ENCODE results near the gene RANBP1. TPM values are rescaled to one million over a fixed set of nuclear protein-coding genes. Genes with fewer than 3 reads are reported as not detected.

The RANBP1 gene
- total and polyA plus RNA-seq, 2 of the 13 experiments (the other 11 are each of a cell fraction or from before 2014, with no cell fraction given): 181 to 492 TPM

DNA sequence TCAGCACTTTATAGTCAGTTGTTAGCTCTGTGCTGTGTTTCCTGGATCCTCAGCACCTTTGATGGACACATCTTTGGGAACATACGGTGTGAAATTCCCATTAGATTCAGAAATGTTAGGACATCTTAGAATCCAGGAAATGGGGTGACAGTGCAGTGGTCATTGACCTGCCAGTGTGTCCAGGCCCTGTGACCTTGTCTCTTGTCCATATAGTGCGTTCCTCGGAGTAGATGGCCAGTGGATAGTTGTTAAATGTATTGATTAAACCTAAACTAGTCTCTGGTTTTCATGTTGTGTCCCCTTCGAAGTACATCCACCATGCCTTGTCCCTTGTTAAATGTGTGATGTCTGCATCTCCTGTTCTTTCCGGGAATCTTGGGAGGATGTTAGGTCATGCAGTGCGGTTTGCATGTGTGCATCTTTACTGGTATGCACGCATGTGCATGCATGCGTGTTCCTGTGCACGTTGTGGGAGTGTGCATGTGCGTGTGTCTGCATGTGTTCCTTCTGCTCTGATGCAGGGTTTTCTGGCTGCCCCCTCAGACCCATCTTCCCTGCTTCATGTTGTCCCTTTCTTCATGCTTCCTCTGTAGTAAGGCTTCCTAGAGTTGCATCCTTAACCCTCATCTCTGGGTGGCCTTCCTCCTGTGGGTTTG, 31.9 kb upstream of the RANBP1 start:
- no peak for FAIRE-seq
- Histone ChIP-seq H3K4me3 (replicated peaks in 1 of 3; ENCODE audit: insufficient read depth in 1 of 3, low read depth in 2 of 3, low read length in 3 of 3) (peak overlapping the region in 1 of 3 experiments; percentile 44; a peak in 2 of 6 replicates), H3K79me2 (ENCODE audit: insufficient read depth, low read length) (peaks cover 64% of the 10 kb centered on the region), H3K9ac (ENCODE audit: insufficient read depth, low read depth, low read length) (peak overlapping the region; percentile 21; the same call in 1 of the 2 replicates), H3K36me3 (replicated peaks in 1 of 2; ENCODE audit: control insufficient read depth in 1 of 2, insufficient read depth in 2 of 2, low read length in 2 of 2) (peaks cover 34 to 43% of the 10 kb centered on the region in 2 experiments), H3K4me1 (ENCODE audit: insufficient read depth, low read length) (peaks cover 54% of the 10 kb centered on the region), H2AFZ (ENCODE audit: low read length) (no peak overlapping the region), H4K20me1 (ENCODE audit: insufficient read depth, low read length) (peaks cover 15% of the 10 kb centered on the region; the same call in 1 of the 2 replicates), H3K27me3 (ENCODE audit: control insufficient read depth in 1 of 2, insufficient read depth in 2 of 2, low read length in 2 of 2) (no peaks in the 10 kb centered on the region; a peak in 1 of 5 replicates), H3K27ac (ENCODE audit: extremely low read length, insufficient read depth, low read length) (peak overlapping the region; percentile 61), H3K4me2 (ENCODE audit: low read depth, low read length) (peak overlapping the region; percentile 65), H3K9me3 (ENCODE audit: low read length) (no peaks in the 10 kb centered on the region)
- ATAC-seq: no peak
- TF ChIP-seq ZNF629 (CRISPR knock-in tag; conservative IDR thresholded peaks at IDR 0.05): peak; percentile 36; the same call in 1 of the 2 replicates
- no peak for TF ChIP-seq BRD4 (CRISPR knock-in tag; IDR thresholded peaks at IDR 0.05)
- TF ChIP-seq PRMT3 (CRISPR knock-in tag; IDR thresholded peaks at IDR 0.05; ENCODE audit: borderline replicate concordance, low read depth): no peak
- TF ChIP-seq DMAP1 (CRISPR knock-in tag; IDR thresholded peaks at IDR 0.05): no peak
- no peak for TF ChIP-seq ZNF552 (CRISPR knock-in tag; IDR thresholded peaks at IDR 0.05; ENCODE audit: borderline replicate concordance)
- no peak for TF ChIP-seq ZNF660 (CRISPR knock-in tag; IDR thresholded peaks at IDR 0.05; ENCODE audit: borderline replicate concordance, low read depth)
- TF ChIP-seq BORCS8-MEF2B (CRISPR knock-in tag; IDR thresholded peaks at IDR 0.05): no peak
- no peak for TF ChIP-seq PHF8 (CRISPR knock-in tag; IDR thresholded peaks at IDR 0.05)
- 0 out of 2 replicates have a peak, but pooled peaks have one; percentile 21 for TF ChIP-seq NRL (CRISPR knock-in tag; IDR thresholded peaks at IDR 0.05; ENCODE audit: borderline replicate concordance)
- no peak for TF ChIP-seq ZNF350 (CRISPR knock-in tag; IDR thresholded peaks at IDR 0.05; ENCODE audit: borderline replicate concordance, low read depth)
- TF ChIP-seq ZBTB21 (CRISPR knock-in tag; IDR thresholded peaks at IDR 0.05): no peak
- TF ChIP-seq, protein P1, sequence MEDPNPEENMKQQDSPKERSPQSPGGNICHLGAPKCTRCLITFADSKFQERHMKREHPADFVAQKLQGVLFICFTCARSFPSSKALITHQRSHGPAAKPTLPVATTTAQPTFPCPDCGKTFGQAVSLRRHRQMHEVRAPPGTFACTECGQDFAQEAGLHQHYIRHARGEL (CRISPR knock-in tag; IDR thresholded peaks at IDR 0.05): no peak
- ChIA-PET POLR2A (no interaction called here), CTCF (ENCODE audit: low intra/inter-chr PET ratio, low total read pairs) (no interaction called here)
- DNase-seq (ENCODE audit: low spot score): no peak
- 71% methylated on average over 7 of the region's 10 CpGs for WGBS (ENCODE audit: low lambda C conversion rate)
- no TSS peak for BruUV-seq (replicated peaks)
- intact Hi-C loops (cut with micrococcal nuclease; ENCODE audit: unreplicated experiment) (loop anchor here (5.0 kb wide), 1 partner anchor 33 kb away; the partner anchor contains the start of genes RANBP1 and TRMT2A), in situ Hi-C loops (cut with HindIII; ENCODE audit: extremely low pct_ligation_motif_present, low pct_unique_long_range_greater_than_20kb) (no loop called here)
